Right lobe of liver (tissue), 6 donors: ENCODE measurements around the gene TRABD2B. TPM values are rescaled to one million over a fixed set of nuclear protein-coding genes. Genes with fewer than 3 reads are reported as not detected.

Source experiments
- ATAC-seq, 4 donors: fragments of 200-7000 bp; cut with Tn5 transposase; one replicate each; pipeline ENCODE4 v1.9.1; 2020; ENCODE audit warnings: mild to moderate bottlenecking in 4 of 4, moderate library complexity in 4 of 4
- DNase-seq, 3 donors: peaks; one replicate each; pipeline ENCODE4 v3.0.0-alpha.2; 2020
- H3K27ac ChIP-seq, 3 donors: fragments of 200-600 bp; one replicate each; pipeline ENCODE4 v1.8.0; 2022
- H3K27me3 ChIP-seq, 2 donors: fragments of 200-600 bp; one replicate each; pipeline ENCODE4 v1.8.0; 2022
- H3K36me3 ChIP-seq, 4 donors: fragments of 200-600 bp; sonication (generic) in 1 of 4; one replicate each; pipeline versions ENCODE4 v1.5.1 to v1.8.0; 2017 to 2022; ENCODE audit warnings: control low read depth in 1 of 4
- H3K4me1 ChIP-seq, 4 donors: fragments of 200-600 bp; sonication (generic) in 1 of 4; one replicate each; pipeline versions ENCODE4 v1.5.1 to v1.8.0; 2017 to 2022; ENCODE audit warnings: control low read depth in 1 of 4
- H3K4me3 ChIP-seq, 3 donors: fragments of 200-600 bp; one replicate each; pipeline ENCODE4 v1.8.0; 2022
- H3K9me3 ChIP-seq, 4 donors: fragments of 200-600 bp; sonication (generic) in 1 of 4; one replicate each; pipeline versions ENCODE4 v1.5.1 to v1.8.0; 2017 to 2022; ENCODE audit warnings: control low read depth in 1 of 4
- CTCF ChIP-seq, 4 donors: fragments of 200-600 bp in 3 of 4; fragments of 450-650 bp in 1 of 4; IDR thresholded peaks; one replicate each; pipeline versions ENCODE4 v1.5.1 to v1.8.0; 2016 to 2022; ENCODE audit warnings: antibody characterized with exemption in 4 of 4, mild to moderate bottlenecking in 2 of 4
- POLR2A ChIP-seq: fragments of 450-650 bp; IDR thresholded peaks from one replicate; pipeline ENCODE4 v1.6.1; 2017; ENCODE audit warnings: antibody characterized with exemption, mild to moderate bottlenecking
- WGBS: methylation state at CpG from one replicate; pipeline ENCODE4 v1.1.6; 2018; ENCODE audit warnings: low coverage, low lambda C conversion rate; ENCODE audit not compliant: insufficient coverage; ENCODE audit errors: missing lambda C conversion rate; 5-methylcytosine and 5-hydroxymethylcytosine counted together
- intact Hi-C, 2 donors: fragments of 100-400 bp; cut with DNase I; formaldehyde crosslinking; loops; one replicate each; pipeline versions ENCODE4 v1.11.2 to v1.14.1; 2022
- total RNA-seq, 6 experiments: library from RNA; depleted of rRNA in 2 of 6; stranded (reverse); fragments of >200 nt in 2 of 6; fragmentation: NEBNext Ultra II Directional in 3 of 6; extraction: Animal tissue kit (Norgen Biotek cat#: 25700) in 3 of 6; gene quantifications; one replicate each; pipeline versions ENCODE4 v1.1.0 to v1.2.4, GENCODE V29; 2016 to 2023
- donor health status: DM: no; HTN: yes; CAD: no.
- donor health status: DM: no; HTN: no; CAD: no.
- donor health status: DM: no; HTN: no; CAD: no.
- donor health status: DM: no; HTN: yes; CAD: no.
- donor health status: DM: no; HTN: yes; CAD: no.

TRABD2B gene
- total RNA-seq, 6 experiments from 2014 or later = 0.55 to 9.5 (median 1.8) TPM

- ATAC-seq (no peak), DNase-seq (no peak)
- Histone ChIP-seq H3K36me3 (no peaks in the 10 kb centered on the region), H3K27me3 (no peaks in the 10 kb centered on the region), H3K4me3 (no peak overlapping the region), H3K27ac (no peak overlapping the region), H3K4me1 (no peaks in the 10 kb centered on the region), H3K9me3 (no peaks in the 10 kb centered on the region)
- intact Hi-C loops = no loop called here
- no peak for TF ChIP-seq CTCF (IDR thresholded peaks at IDR 0.05)
- TF ChIP-seq POLR2A = no peak
- WGBS = no CpG with 5 or more reads among the region's 2 CpGs
Observed at GRCh38 chr1:47795102-47795501, 202.1 kb downstream of the TRABD2B start.

- TF ChIP-seq CTCF (IDR thresholded peaks at IDR 0.05) = no peak
- no peak for TF ChIP-seq POLR2A
- WGBS = 95% methylated on average over 7 of the region's 9 CpGs
Observed at GRCh38 chr1:47794530-47794929, 202.7 kb downstream of the TRABD2B start.

GRCh38 chr1:47794081-47794480 is 203.1 kb downstream of the TRABD2B start:
- H3K4me3 ChIP-seq = no peak overlapping the region
- H3K9me3 ChIP-seq = no peaks in the 10 kb centered on the region
- no CpG with 5 or more reads among the region's 5 CpGs for WGBS
- intact Hi-C loops = no loop called here
- no peaks in the 10 kb centered on the region for H3K27me3 ChIP-seq
- no peak for ATAC-seq
- no peak for TF ChIP-seq CTCF (IDR thresholded peaks at IDR 0.05)
- no peak for TF ChIP-seq POLR2A
- DNase-seq = no peak
- H3K27ac ChIP-seq = no peak overlapping the region
- no peaks in the 10 kb centered on the region for H3K4me1 ChIP-seq
- H3K36me3 ChIP-seq = no peaks in the 10 kb centered on the region

More at GRCh38 chr1:47794530-47794929, 202.7 kb downstream of the TRABD2B start:
- Histone ChIP-seq H3K4me1 (no peaks in the 10 kb centered on the region), H3K4me3 (no peak overlapping the region), H3K27me3 (no peaks in the 10 kb centered on the region), H3K27ac (no peak overlapping the region), H3K36me3 (no peaks in the 10 kb centered on the region), H3K9me3 (no peaks in the 10 kb centered on the region)
- intact Hi-C loops = no loop called here
- no peak for ATAC-seq
- no peak for DNase-seq

- H3K27me3 ChIP-seq = no peaks in the 10 kb centered on the region
- no peaks in the 10 kb centered on the region for H3K36me3 ChIP-seq
- ATAC-seq = no peak
- H3K4me1 ChIP-seq = no peaks in the 10 kb centered on the region
- H3K4me3 ChIP-seq = no peak overlapping the region
- H3K9me3 ChIP-seq = no peaks in the 10 kb centered on the region
- DNase-seq = no peak
- TF ChIP-seq CTCF (IDR thresholded peaks at IDR 0.05) = no peak
- TF ChIP-seq POLR2A = no peak
- no peak overlapping the region for H3K27ac ChIP-seq
- intact Hi-C loops = no loop called here
Observed at GRCh38 chr1:47793563-47793962, 203.6 kb downstream of the TRABD2B start.

GRCh38 chr1:47792779-47793178 is 204.4 kb downstream of the TRABD2B start:
- H3K4me3 ChIP-seq = no peak overlapping the region
- H3K4me1 ChIP-seq = no peaks in the 10 kb centered on the region
- 100% methylated on average over 1 of the region's 3 CpGs for WGBS
- ATAC-seq = no peak
- intact Hi-C loops = no loop called here
- no peak overlapping the region for H3K27ac ChIP-seq
- no peak for TF ChIP-seq POLR2A
- no peak for TF ChIP-seq CTCF (IDR thresholded peaks at IDR 0.05)
- no peak for DNase-seq
- no peaks in the 10 kb centered on the region for H3K9me3 ChIP-seq
- H3K27me3 ChIP-seq = no peaks in the 10 kb centered on the region
- no peaks in the 10 kb centered on the region for H3K36me3 ChIP-seq
